ENCODE measurements around the gene SCIN. TPM values are rescaled to one million over a fixed set of nuclear protein-coding genes. Genes with fewer than 3 reads are reported as not detected.

The SCIN gene
- total and polyA plus RNA-seq, 2 experiments from 2014 or later, result 0.02 to 0.66 TPM

GRCh38 chr7:12570168-12570533 is 369 bp upstream of the SCIN start:
- Histone ChIP-seq H3K9me3 (ENCODE audit: low read depth) (no peaks in the 10 kb centered on the region), H3K4me3 (peak overlapping the region; percentile 34), H3K4me1 (ENCODE audit: low read depth) (no peaks in the 10 kb centered on the region), H3K27me3 (peaks cover 76% of the 10 kb centered on the region), H3K27ac (no peak overlapping the region), H3K36me3 (no peaks in the 10 kb centered on the region)
- DNase-seq (ENCODE audit: low read depth in 1 of 2, low spot score in 1 of 2), result no peak
- TF ChIP-seq CTCF (IDR thresholded peaks at IDR 0.05; ENCODE audit: low read depth, low read length), result no peak

GRCh38 chr7:12571691-12572090 is 1.2 kb downstream of the SCIN start:
- no peaks in the 10 kb centered on the region for H3K36me3 ChIP-seq
- DNase-seq (ENCODE audit: low read depth in 1 of 2, low spot score in 1 of 2), result no peak
- H3K4me1 ChIP-seq (ENCODE audit: low read depth), result no peaks in the 10 kb centered on the region
- TF ChIP-seq CTCF (IDR thresholded peaks at IDR 0.05; ENCODE audit: low read depth, low read length), result no peak
- H3K4me3 ChIP-seq, result no peak overlapping the region
- H3K27me3 ChIP-seq, result peaks cover 79% of the 10 kb centered on the region
- no peaks in the 10 kb centered on the region for H3K9me3 ChIP-seq (ENCODE audit: low read depth)
- no peak overlapping the region for H3K27ac ChIP-seq

GRCh38 chr7:12572941-12573575 is 2.5 kb downstream of the SCIN start:
- Histone ChIP-seq H3K9me3 (ENCODE audit: low read depth) (no peaks in the 10 kb centered on the region), H3K4me3 (no peak overlapping the region), H3K27me3 (peaks cover 73% of the 10 kb centered on the region), H3K4me1 (ENCODE audit: low read depth) (no peaks in the 10 kb centered on the region), H3K27ac (no peak overlapping the region), H3K36me3 (no peaks in the 10 kb centered on the region)
- TF ChIP-seq CTCF (IDR thresholded peaks at IDR 0.05; ENCODE audit: low read depth, low read length), result no peak
- DNase-seq (ENCODE audit: low read depth in 1 of 2, low spot score in 1 of 2), result no peak

GRCh38 chr7:12573885-12574284 is 3.4 kb downstream of the SCIN start:
- peaks cover 65% of the 10 kb centered on the region for H3K27me3 ChIP-seq
- H3K27ac ChIP-seq, result no peak overlapping the region
- no peak for TF ChIP-seq CTCF (IDR thresholded peaks at IDR 0.05; ENCODE audit: low read depth, low read length)
- H3K4me3 ChIP-seq, result no peak overlapping the region
- H3K9me3 ChIP-seq (ENCODE audit: low read depth), result no peaks in the 10 kb centered on the region
- no peak for DNase-seq (ENCODE audit: low read depth in 1 of 2, low spot score in 1 of 2)
- no peaks in the 10 kb centered on the region for H3K36me3 ChIP-seq
- no peaks in the 10 kb centered on the region for H3K4me1 ChIP-seq (ENCODE audit: low read depth)

GRCh38 chr7:12578930-12579640 is 8.6 kb downstream of the SCIN start:
- Histone ChIP-seq H3K27ac (no peak overlapping the region), H3K9me3 (ENCODE audit: low read depth) (no peaks in the 10 kb centered on the region), H3K36me3 (no peaks in the 10 kb centered on the region), H3K4me3 (no peak overlapping the region), H3K4me1 (ENCODE audit: low read depth) (peaks cover 10% of the 10 kb centered on the region), H3K27me3 (peaks cover 13% of the 10 kb centered on the region)
- no peak for DNase-seq (ENCODE audit: low read depth in 1 of 2, low spot score in 1 of 2)
- TF ChIP-seq CTCF (IDR thresholded peaks at IDR 0.05; ENCODE audit: low read depth, low read length), result no peak

Measured in cardiac muscle cell (in vitro differentiated cells and primary cell).